GM12878 (cell line): ENCODE data around the gene SNED1. TPM values are rescaled to one million over a fixed set of nuclear protein-coding genes. Genes with fewer than 3 reads are reported as not detected.
A peak's percentile ranks its signal among the peaks of the same experiment; 100 is the strongest.

ENCODE experiments used
- ATAC-seq: fragments of 200-7000 bp; cut with Tn5 transposase; 3 replicates; pipeline ENCODE4 v1.9.1; 2020; ENCODE audit warnings: mild to moderate bottlenecking, moderate library complexity
- BruUV-seq: library from RNA; stranded (reverse); fragments of 400-500 nt; replicated peaks from 2 replicates; lab custom pipeline; 2021; lab: Mats Ljungman, UMichigan
- CTCF ChIA-PET: fragments of 300-600 bp; sonication (Branson Sonifier 250); formaldehyde crosslinking; extraction: SDS; loops from one replicate; lab custom pipeline; 2021; ENCODE audit warnings: inconsistent platforms; lab: Yijun Ruan, JAX
- POLR2A ChIA-PET: fragments of 350-600 bp; formaldehyde crosslinking; extraction: SDS; loops from one replicate; lab custom pipeline; 2021; ENCODE audit warnings: inconsistent platforms; lab: Charles Lee
- RAD21 ChIA-PET: fragments of 300-600 bp; sonication (Branson Sonifier 250); formaldehyde crosslinking; loops from one replicate; lab custom pipeline; 2023; ENCODE audit warnings: antibody characterized with exemption; ENCODE audit not compliant: unreplicated experiment; lab: Charles Lee
- SMC1A ChIA-PET: fragments of 300-600 bp; sonication (Branson Sonifier 250); formaldehyde crosslinking; loops from one replicate; lab custom pipeline; 2023; ENCODE audit not compliant: unreplicated experiment, uncharacterized antibody; lab: Charles Lee
- DNase-seq: peaks from one replicate; pipeline ENCODE4 v3.0.0-alpha.2; 2011; ENCODE audit warnings: low read depth, low spot score
- FAIRE-seq: peaks from 3 replicates; lab custom pipeline; 2011; peaks lifted over from hg19 to GRCh38; lab: Jason Lieb, UNC
- H2AFZ ChIP-seq: 2 replicates; pipeline ENCODE4 v1.6.0; 2011; ENCODE audit warnings: low read depth, low read length, control low read depth; ENCODE audit not compliant: control insufficient read depth
- H3K27ac ChIP-seq: 2 replicates; pipeline ENCODE4 v1.5.1; 2011; ENCODE audit warnings: control low read depth; ENCODE audit not compliant: control insufficient read depth, insufficient read depth
- H3K27me3 ChIP-seq, 2 experiments: replicated peaks in 1 of 2; 2 replicates each; pipeline versions ENCODE4 v1.6.0 to v1.6.1; 2011; ENCODE audit warnings: low read length in 1 of 2; ENCODE audit not compliant: control insufficient read depth in 2 of 2, insufficient read depth in 2 of 2
- H3K36me3 ChIP-seq, 2 experiments: 2 replicates each; pipeline ENCODE4 v1.5.1; 2011; ENCODE audit warnings: low read length in 1 of 2; ENCODE audit not compliant: control insufficient read depth in 2 of 2, insufficient read depth in 2 of 2
- H3K4me1 ChIP-seq: 2 replicates; pipeline ENCODE4 v1.6.1; 2011; ENCODE audit warnings: mild to moderate bottlenecking, low read length, moderate library complexity, mixed read lengths; ENCODE audit not compliant: control insufficient read depth, insufficient read depth
- H3K4me2 ChIP-seq: 2 replicates; pipeline ENCODE4 v1.6.0; 2011; ENCODE audit warnings: control low read depth; ENCODE audit not compliant: control insufficient read depth, insufficient read depth
- H3K4me3 ChIP-seq: fragments of 200-600 bp; sonication (generic); 2 replicates; pipeline ENCODE4 v1.5.1; 2016
- H3K79me2 ChIP-seq: 2 replicates; pipeline ENCODE4 v1.6.0; 2011; ENCODE audit warnings: low read length; ENCODE audit not compliant: control insufficient read depth, insufficient read depth
- H3K9ac ChIP-seq: 2 replicates; pipeline ENCODE4 v1.8.0; 2011; ENCODE audit warnings: low read length, control low read depth, mixed read lengths; ENCODE audit not compliant: control insufficient read depth, insufficient read depth
- H3K9me3 ChIP-seq: replicated peaks from 3 replicates; pipeline ENCODE4 v1.5.1; 2011; ENCODE audit warnings: mild to moderate bottlenecking, low read length; ENCODE audit not compliant: control insufficient read depth, insufficient read depth
- H4K20me1 ChIP-seq: 2 replicates; pipeline ENCODE4 v1.6.0; 2011; ENCODE audit not compliant: control insufficient read depth, insufficient read depth
- CHD4 ChIP-seq: fragments of 200-600 bp; sonication (generic); IDR thresholded peaks from 2 replicates; pipeline ENCODE4 v1.6.1; 2016; ENCODE audit warnings: mild to moderate bottlenecking
- HCFC1 ChIP-seq: fragments of 150-350 bp; IDR thresholded peaks from 2 replicates; pipeline ENCODE4 v1.6.1; 2014; ENCODE audit warnings: low read length
- HDAC6 ChIP-seq: fragments of 200-600 bp; sonication (generic); IDR thresholded peaks from one replicate; pipeline ENCODE4 v1.8.0; 2017; ENCODE audit warnings: antibody characterized with exemption; ENCODE audit not compliant: unreplicated experiment
- MTA3 ChIP-seq: IDR thresholded peaks from 2 replicates; pipeline ENCODE4 v1.6.1; 2012; ENCODE audit warnings: low read length, inconsistent platforms, borderline replicate concordance
- PAX8 ChIP-seq: fragments of 450-650 bp; IDR thresholded peaks from 2 replicates; pipeline ENCODE4 v1.6.1; 2017; ENCODE audit warnings: mild to moderate bottlenecking, moderate library complexity
- POLR2A ChIP-seq: IDR thresholded peaks from 2 replicates; pipeline ENCODE4 v1.6.1; 2011; ENCODE audit warnings: low read depth, mild to moderate bottlenecking, low read length
- POU2F2 ChIP-seq: IDR thresholded peaks from 3 replicates; pipeline ENCODE4 v1.6.1; 2011; ENCODE audit warnings: low read depth, mild to moderate bottlenecking, low read length, borderline replicate concordance
- RB1 ChIP-seq: fragments of 450-650 bp; formaldehyde crosslinking; IDR thresholded peaks from 2 replicates; pipeline ENCODE4 v1.6.1; 2017; ENCODE audit warnings: mild to moderate bottlenecking, borderline replicate concordance
- RCOR1 ChIP-seq: conservative IDR thresholded peaks from 2 replicates; pipeline ENCODE4 v1.6.1; 2012; ENCODE audit warnings: low read depth, low read length, improper control_type of control experiment
- TCF12 ChIP-seq: IDR thresholded peaks from 2 replicates; pipeline ENCODE4 v1.6.1; 2011; ENCODE audit warnings: low read depth, mild to moderate bottlenecking, low read length
- WGBS: methylation state at CpG from one replicate; pipeline ENCODE4 v1.1.6; 2016; ENCODE audit warnings: low lambda C conversion rate; ENCODE audit not compliant: insufficient replicate concordance, insufficient coverage; ENCODE audit errors: missing lambda C conversion rate; 5-methylcytosine and 5-hydroxymethylcytosine counted together
- in situ Hi-C: fragments of 300-500 bp; cut with MboI; formaldehyde crosslinking; loops from 9 replicates; pipeline ENCODE4 v1.14.3; 2018; ENCODE audit warnings: mixed read lengths
- intact Hi-C: fragments of 100-400 bp; cut with micrococcal nuclease; formaldehyde crosslinking; loops from one replicate; pipeline ENCODE4 v1.14.2; 2022; ENCODE audit not compliant: unreplicated experiment
- polyA plus RNA-seq, 11 experiments: library from polyadenylated mRNA; depleted of rRNA in 4 of 11; unstranded in 6 of 11; stranded (reverse) in 5 of 11; fragments of >200 nt; fragmentation: Nextera tagmentation in 4 of 11; fragmentation: Illumina TruSeq in 1 of 11; extraction: Ambion mirVana in 4 of 11; extraction: Trizol in 1 of 11; gene quantifications; 1 replicate in 1 of 11; 2 replicates in 10 of 11; pipeline versions ENCODE4 v1.2.1 to v1.2.3, GENCODE V29; 2011 to 2016; ENCODE audit warnings: inconsistent platforms in 2 of 11, missing spikeins in 2 of 11, low read depth in 1 of 11
- total RNA-seq, 4 experiments: library from RNA; depleted of rRNA in 3 of 4; stranded (reverse); fragments of >200 nt in 3 of 4; fragmentation: Illumina TruSeq in 1 of 4; extraction: Trizol in 1 of 4; gene quantifications; 2 replicates each; pipeline versions ENCODE4 v1.2.1 to v1.2.3, GENCODE V29; 2013 to 2021
- TF ChIP-seq, protein P1 (sequence below): fragments of 450-650 bp; IDR thresholded peaks from 2 replicates; pipeline ENCODE4 v1.6.1; 2017; ENCODE audit warnings: mild to moderate bottlenecking, low read depth, inconsistent platforms; ENCODE audit not compliant: poor library complexity, severe bottlenecking
- TF ChIP-seq, protein P2 (sequence below): fragments of 450-650 bp; IDR thresholded peaks from 2 replicates; pipeline ENCODE4 v1.6.1; 2017; ENCODE audit warnings: antibody characterized with exemption, mild to moderate bottlenecking, moderate library complexity

SNED1 gene
- total and polyA plus RNA-seq, 10 of the 15 experiments (the other 5 are each of a cell fraction or from before 2014, with no cell fraction given) = 0.05 to 8.4 (median 3.0) TPM

DNA sequence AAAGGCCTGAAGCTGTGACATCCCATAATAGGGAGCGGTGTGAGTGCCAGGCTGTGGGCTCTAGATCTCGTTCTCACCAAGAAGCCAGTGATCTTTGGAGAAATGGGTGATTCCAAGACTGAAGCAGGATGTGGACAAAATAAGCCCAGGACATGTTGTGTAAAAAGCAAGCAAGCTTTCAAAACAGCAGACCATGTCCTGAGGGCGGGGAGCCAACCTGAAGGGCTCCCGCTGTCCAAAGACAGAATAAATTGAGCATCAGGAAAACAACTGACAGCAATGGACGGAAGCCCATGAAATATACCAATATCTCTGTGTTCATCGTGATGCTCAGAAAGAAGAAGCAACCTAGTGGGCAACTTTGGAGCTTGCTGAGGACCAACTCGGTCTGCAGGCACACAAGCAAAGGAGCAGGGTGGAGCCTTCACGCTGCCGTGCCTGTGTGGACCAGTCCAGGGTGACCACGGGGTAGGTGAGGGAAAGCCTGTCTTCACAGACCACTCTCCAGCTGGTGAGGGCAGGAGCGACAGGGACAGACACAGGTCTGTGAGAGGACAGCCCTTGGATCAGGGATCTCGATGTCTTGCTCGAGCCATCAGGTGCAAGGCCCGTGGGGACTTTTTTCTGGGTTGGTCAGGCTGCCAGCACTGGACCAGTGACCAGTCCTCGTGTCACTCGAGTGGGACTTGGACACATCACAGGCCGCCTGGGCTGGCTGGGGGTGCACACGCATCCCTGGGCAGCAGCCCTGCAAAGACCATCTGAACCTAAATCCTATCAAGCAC is 82.2 kb downstream of the SNED1 start:
- ChIA-PET RAD21 (no interaction called here), CTCF (no interaction called here), POLR2A (interaction anchor here (0.6 kb wide), 1 partner anchor 24 kb away, joined by 3 read pairs; no protein-coding TSS in a partner anchor), SMC1A (interaction anchor here (1.2 kb wide), 1 partner anchor 69 kb away, joined by 4 read pairs; the partner anchor contains the start of gene PASK)
- 89% methylated on average over 18 of the region's 18 CpGs for WGBS
- Histone ChIP-seq H3K27me3 (no peaks in the 10 kb centered on the region), H3K4me3 (no peak overlapping the region), H3K36me3 (no peaks in the 10 kb centered on the region), H2AFZ (no peak overlapping the region), H3K27ac (no peak overlapping the region), H3K9ac (no peak overlapping the region), H3K4me1 (no peaks in the 10 kb centered on the region), H3K79me2 (no peaks in the 10 kb centered on the region), H3K9me3 (no peaks in the 10 kb centered on the region; the same call in 2 of the 3 replicates), H4K20me1 (no peaks in the 10 kb centered on the region), H3K4me2 (no peak overlapping the region)
- in situ Hi-C loops (no loop called here), intact Hi-C loops (loop anchor here (10.0 kb wide), 1 partner anchor 64 kb away; the partner anchor contains the start of gene PASK)
- no peak for DNase-seq
- no peak for ATAC-seq
- FAIRE-seq = no peak
- no TSS peak for BruUV-seq
- peak; percentile 27; the same call in 1 of the 2 replicates for TF ChIP-seq POLR2A
- TF ChIP-seq RB1 = no peak
- TF ChIP-seq CHD4 = no peak

DNA sequence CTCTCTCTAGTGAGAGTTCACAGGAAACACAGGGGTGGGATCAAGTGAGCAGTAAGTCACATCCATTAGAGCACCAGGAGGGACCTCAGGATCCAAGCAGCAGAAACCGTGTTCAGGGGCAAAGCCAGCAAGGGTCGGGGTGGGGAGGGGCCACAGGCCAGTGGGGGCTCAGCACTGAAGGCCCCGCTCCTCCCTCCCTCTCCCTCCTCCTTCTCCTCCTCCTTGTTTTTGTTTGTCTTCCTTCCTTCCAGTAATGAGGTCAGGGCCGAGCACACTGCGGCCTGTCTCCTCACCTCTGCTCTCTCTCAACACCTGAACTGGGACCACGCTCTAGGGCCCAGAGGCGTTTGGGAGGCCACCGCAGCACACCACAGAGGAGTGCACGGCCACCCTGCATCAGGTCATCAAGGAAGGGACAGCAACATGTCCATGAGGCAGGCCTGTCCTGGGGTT is 82.8 kb downstream of the SNED1 start:
- Histone ChIP-seq H2AFZ (no peak overlapping the region), H4K20me1 (no peaks in the 10 kb centered on the region), H3K4me2 (no peak overlapping the region), H3K4me3 (no peak overlapping the region), H3K27ac (no peak overlapping the region), H3K27me3 (no peaks in the 10 kb centered on the region), H3K79me2 (no peaks in the 10 kb centered on the region), H3K4me1 (no peaks in the 10 kb centered on the region; the same call in 1 of the 2 replicates), H3K9ac (no peak overlapping the region), H3K36me3 (peaks cover 2% of the 10 kb centered on the region in 2 experiments; a peak in 2 of 4 replicates), H3K9me3 (no peaks in the 10 kb centered on the region; the same call in 2 of the 3 replicates)
- in situ Hi-C loops = no loop called here
- CTCF ChIA-PET = no interaction called here
- POLR2A ChIA-PET = no interaction called here
- 77% methylated on average over 7 of the region's 9 CpGs for WGBS
- intact Hi-C loops = loop anchor here (10.0 kb wide), 1 partner anchor 64 kb away; the partner anchor contains the start of gene PASK
- RAD21 ChIA-PET = no interaction called here
- ATAC-seq = no peak
- BruUV-seq = no TSS peak
- no peak for DNase-seq
- FAIRE-seq = no peak
- SMC1A ChIA-PET = interaction anchor here (1.2 kb wide), 1 partner anchor 68 kb away, joined by 4 read pairs; the partner anchor contains the start of gene PASK
- TF ChIP-seq, protein P1, sequence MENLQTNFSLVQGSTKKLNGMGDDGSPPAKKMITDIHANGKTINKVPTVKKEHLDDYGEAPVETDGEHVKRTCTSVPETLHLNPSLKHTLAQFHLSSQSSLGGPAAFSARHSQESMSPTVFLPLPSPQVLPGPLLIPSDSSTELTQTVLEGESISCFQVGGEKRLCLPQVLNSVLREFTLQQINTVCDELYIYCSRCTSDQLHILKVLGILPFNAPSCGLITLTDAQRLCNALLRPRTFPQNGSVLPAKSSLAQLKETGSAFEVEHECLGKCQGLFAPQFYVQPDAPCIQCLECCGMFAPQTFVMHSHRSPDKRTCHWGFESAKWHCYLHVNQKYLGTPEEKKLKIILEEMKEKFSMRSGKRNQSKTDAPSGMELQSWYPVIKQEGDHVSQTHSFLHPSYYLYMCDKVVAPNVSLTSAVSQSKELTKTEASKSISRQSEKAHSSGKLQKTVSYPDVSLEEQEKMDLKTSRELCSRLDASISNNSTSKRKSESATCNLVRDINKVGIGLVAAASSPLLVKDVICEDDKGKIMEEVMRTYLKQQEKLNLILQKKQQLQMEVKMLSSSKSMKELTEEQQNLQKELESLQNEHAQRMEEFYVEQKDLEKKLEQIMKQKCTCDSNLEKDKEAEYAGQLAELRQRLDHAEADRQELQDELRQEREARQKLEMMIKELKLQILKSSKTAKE = no peak
- TF ChIP-seq HDAC6 (no peak), HCFC1 (no peak), MTA3 (no peak), RCOR1 (no peak), TCF12 (no peak), PAX8 (no peak), POU2F2 (no peak)
- TF ChIP-seq, protein P2, sequence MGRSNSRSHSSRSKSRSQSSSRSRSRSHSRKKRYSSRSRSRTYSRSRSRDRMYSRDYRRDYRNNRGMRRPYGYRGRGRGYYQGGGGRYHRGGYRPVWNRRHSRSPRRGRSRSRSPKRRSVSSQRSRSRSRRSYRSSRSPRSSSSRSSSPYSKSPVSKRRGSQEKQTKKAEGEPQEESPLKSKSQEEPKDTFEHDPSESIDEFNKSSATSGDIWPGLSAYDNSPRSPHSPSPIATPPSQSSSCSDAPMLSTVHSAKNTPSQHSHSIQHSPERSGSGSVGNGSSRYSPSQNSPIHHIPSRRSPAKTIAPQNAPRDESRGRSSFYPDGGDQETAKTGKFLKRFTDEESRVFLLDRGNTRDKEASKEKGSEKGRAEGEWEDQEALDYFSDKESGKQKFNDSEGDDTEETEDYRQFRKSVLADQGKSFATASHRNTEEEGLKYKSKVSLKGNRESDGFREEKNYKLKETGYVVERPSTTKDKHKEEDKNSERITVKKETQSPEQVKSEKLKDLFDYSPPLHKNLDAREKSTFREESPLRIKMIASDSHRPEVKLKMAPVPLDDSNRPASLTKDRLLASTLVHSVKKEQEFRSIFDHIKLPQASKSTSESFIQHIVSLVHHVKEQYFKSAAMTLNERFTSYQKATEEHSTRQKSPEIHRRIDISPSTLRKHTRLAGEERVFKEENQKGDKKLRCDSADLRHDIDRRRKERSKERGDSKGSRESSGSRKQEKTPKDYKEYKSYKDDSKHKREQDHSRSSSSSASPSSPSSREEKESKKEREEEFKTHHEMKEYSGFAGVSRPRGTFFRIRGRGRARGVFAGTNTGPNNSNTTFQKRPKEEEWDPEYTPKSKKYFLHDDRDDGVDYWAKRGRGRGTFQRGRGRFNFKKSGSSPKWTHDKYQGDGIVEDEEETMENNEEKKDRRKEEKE = no peak
